Stimulated activated CD4-positive, alpha-beta T cell treated with anti-CD3 and anti-CD28 coated beads, Interleukin-4, amount 100 ng/mL, for 48 hours (primary cell): Measurements from ENCODE around the gene ENAH.
A peak's percentile ranks its signal among the peaks of the same experiment; 100 is the strongest.

ENCODE experiments used
- DNase-seq, 2 donors: peaks; one replicate each; pipeline ENCODE4 v3.0.0-alpha.2; 2020; ENCODE audit warnings: low read depth in 2 of 2

Gene ENAH

GRCh38 chr1:225471453-225472301, 181.2 kb downstream of the ENAH start:
- DNase-seq = no peak

- no peak for DNase-seq
Observed at GRCh38 chr1:225471109-225471452, 181.8 kb downstream of the ENAH start.

- DNase-seq = no peak
Observed at GRCh38 chr1:225470211-225471108, 182.5 kb downstream of the ENAH start.

GRCh38 chr1:225469051-225469450, 183.9 kb downstream of the ENAH start:
- DNase-seq = no peak

DNA sequence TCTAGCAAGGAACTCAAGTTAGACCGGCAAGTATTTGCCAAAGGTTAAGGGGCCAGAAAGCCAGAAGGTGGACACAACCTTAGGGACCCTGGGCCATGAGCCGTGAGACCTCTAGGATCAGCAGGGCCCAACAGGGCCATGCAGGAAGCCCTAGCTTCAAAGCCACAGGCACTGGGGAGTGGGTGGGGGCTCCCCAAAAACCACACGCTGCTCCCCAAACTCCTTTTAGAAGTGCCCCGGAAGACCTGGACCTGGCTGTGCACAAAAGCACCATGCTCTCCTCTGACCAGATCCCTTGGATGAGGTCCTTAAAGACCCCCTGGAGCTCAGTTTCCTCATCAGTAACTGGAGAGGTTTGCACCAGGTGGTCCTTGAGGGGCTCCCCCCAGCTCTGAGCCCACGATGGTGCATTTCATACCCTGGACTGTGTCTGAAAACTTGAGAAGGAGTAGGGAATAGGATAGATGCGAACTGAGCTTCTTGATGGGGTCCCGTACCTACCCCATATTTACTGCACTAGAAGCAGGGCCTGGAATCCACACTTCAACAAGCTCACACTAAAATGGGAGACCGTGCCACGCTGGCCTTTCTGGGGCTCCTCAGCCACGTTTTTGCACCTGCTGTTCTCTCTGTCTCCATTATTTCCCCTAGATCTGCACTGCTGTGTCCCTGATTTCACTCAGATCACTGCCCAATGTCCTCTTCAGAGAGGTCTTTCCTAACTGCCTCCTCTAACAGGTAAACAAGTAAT, 184.5 kb downstream of the ENAH start:
- no peak for DNase-seq

- DNase-seq = peak; percentile 65 to 75
Observed at GRCh38 chr1:225467193-225468020, 185.5 kb downstream of the ENAH start.

DNA sequence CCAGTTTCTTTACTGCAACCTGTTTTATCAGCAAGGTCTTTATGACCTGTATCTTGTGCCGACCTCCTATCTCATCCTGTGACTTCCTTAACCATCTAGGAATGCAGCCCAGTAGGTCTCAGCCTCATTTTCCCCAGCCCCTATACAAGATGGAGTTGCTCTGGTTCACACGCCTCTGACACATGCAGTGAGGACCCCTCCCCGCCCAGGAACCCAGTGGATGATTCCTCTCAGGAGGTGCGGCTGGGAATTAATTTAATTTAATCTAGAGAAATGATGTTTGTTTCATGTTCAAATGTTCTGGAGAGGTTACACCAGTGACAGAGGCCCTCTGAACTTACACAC, 186.1 kb downstream of the ENAH start:
- no peak for DNase-seq

GRCh38 chr1:225465793-225466517, 187.0 kb downstream of the ENAH start:
- no peak for DNase-seq

DNA sequence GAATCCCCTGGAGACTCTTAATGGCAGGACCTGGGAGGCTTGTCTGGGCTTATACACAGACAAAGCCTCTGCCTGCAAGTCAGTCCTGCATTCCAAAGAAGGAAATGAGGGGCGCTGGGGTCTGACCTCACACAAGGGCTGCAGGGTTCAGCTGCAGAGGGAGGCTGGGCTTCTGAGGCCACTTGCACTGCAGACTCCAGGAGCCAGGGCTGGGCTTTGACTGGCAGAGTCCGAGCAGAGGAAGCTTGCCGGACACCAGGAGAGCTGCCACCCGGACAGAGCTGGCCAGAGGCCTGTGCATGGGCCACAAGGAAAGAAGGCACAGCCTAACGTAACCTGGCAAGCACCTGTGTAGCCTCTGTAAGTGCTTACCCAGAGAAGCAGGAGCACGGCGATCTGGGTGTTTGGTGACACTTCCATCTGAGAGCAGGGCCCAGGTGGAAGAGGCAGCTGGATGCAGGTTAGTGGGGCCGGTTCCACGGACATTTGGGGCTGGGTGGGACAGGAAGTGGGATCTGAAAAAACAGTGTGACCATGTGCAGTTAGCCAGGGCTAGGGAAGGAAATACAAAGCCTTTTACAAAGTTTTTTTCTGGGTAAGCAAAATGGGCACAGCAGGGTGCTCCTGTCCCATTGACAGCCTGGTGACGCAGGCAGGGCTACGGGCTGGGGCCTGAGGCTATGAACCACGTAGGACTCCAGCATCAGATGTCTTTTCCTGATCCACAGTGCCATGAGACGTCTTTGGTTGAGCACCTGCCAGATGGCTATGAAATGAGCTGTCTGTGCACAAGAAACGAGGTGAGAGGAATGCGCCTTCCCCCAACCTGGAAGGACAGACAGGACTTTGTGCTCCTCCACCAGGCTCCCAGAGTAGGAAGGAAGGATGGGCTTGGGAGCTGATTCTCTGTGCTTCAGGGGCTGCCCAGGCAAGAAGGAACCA, 187.8 kb downstream of the ENAH start:
- DNase-seq = no peak

DNA sequence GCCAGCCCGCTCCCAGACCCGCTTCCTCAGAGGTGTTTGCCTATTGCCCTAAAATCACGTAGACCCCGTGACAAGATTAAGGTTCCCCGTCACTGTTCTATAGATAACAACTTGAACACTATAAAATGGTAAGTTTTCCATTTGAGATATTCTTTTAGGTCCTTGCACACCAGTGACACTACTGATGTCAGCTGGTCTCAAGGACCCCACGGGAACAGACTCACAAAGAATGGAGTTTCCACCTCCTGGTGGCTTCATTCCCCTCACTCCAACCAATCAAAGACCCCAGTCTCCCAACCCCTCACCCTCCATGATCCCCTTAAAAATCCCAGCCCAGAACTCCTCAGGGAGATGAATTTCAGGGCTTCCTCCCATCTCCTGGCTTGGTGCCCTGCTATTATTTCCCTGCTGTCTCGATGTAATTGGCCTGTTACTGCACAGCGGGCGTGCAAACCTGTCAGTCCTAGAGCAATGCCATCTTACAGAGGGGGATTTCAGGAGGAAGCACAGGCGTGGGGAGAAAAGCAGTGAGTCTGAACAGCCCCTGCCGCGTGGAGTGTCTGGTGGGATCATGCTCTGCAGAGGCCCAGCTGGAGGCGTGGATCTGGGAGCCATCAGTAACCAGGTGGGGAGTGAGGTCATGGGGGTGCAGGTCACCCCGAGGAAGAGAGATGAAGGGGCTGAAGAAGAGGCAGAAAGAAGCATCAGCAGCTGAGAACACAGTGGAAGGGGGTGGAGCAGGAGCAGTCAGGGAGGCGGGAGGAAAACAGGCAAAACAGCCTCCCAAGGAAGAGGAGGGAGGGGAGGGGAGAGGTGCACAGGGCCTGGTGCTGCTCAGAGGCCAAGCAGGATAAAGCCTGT, 190.0 kb downstream of the ENAH start:
- no peak for DNase-seq

DNA sequence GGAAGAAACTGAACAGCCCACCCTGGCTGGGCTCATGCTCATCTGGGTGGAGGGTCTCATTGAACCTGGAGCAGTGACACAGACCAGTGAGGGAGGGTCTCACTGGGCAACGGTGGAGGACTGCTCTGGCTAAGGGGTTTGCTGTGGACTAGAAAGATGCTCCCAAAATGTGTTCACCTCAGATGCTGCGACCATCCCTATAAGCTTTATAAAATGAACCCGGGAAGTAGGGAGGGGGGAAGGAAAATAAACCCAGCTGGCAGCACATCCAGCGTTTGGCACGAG, 190.6 kb downstream of the ENAH start:
- no peak for DNase-seq

DNA sequence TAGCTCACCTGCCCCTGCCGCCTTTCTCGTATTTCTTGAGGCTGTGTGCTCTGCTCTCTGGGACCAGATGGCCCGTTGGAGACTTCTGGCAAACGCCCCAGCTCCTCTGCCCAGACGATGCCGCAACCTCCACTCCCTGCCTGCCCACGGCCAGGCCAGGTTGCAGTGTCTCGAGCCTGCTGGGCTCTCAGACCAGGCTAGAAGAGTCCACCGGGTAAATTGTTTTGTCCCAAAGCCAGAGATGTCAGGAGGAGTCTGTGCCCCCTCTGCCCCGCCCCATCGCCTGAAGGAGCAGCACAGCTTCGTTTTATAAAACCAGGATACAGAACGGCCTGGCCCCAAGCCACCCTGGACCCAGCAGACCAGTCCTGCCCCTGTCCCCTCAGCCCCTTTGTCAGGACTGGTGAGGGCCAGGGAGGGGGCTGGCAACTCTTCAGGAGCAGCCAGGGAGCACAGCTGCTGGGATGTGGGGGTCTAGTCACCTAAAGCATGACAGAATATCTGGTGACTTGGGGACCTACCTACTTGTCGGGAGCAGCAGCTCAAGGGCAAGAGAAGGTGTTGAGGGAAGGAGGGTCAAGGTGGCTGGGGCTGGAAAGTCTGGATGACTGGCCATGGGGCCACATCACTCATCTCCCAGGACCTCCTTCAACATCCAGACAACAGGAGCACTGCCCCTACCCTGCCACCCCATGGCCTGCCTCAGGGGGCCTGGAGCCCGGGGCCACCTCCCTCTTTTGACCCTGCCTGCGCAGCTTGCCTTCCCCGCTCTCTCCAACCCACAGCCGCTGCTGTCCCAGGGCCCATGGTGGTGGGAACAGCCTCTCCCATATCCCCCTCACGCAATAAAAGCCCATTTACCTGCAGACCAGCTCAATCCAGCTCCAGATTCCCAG, 191.1 kb downstream of the ENAH start:
- DNase-seq = no peak

DNA sequence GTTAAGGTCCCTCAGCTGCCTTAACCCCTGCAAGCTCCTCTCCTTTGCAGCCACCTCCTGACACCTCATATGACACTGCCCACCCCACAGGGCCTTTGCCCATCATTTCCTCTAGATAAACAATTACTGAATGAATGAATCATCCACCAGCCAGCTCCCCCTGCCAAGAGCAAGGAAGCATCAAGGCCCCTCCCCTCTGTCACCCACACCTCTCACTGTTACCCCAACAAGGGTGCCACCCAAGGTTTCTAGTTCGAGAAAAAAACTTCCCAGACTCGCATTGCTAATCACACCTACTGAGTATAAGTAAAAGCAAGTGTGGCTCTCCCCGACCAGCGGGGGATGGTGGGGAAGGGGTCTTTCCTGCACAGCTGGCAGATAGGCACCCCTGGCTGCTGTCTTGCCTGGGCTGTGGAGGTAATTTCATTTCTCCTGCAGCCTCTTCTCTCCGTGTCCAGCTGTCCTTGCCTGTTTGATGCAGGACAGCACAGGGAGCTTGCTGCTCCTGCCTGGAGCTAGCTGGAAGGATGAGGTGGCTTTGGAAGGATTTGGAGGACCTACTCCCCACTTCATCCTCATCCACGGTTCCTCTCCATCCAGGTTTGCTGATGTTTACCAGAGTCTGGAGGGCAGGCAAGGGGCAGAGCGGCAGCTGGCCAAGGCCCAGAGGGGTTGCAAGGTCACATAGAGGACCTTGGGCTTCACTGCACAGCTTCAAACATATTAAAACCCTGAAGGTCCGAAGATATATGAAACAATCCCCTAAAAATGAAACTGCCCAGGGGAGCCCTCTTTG, 192.0 kb downstream of the ENAH start:
- DNase-seq = no peak

DNA sequence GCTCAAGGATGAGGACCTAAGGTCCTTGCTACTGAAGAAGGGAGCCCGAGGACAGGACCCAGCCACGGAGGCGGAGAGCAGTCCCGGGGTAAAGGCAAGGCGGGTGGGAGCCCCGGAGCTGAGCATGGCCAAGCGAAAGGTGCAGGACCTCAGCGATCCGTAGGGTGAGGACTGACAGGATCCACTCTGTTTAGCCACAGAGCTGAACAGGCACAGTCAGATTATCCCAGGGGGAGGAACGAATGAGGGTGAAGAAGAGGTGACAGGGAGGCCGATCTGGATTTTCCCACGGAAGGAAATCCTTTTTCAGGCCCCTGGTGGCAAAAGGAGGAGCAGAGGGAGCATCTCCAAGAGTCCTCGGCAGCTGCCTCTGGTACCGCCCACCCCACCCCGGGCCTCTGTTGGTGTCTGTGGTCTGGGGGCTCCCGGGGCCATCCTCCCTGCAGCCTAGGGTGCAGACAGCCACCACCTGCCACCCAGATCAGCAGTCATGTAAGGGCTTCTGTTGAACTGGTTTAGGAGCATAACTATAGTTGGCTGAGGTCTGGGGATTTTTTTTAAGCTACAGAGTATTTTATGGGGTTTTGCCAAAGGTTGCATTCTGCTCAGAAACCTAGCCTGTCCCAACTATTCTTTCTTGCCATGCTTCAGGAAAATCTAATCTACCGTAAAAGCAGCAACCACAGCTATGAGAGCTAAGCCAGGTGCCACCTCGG, 192.7 kb downstream of the ENAH start:
- DNase-seq = no peak

DNA sequence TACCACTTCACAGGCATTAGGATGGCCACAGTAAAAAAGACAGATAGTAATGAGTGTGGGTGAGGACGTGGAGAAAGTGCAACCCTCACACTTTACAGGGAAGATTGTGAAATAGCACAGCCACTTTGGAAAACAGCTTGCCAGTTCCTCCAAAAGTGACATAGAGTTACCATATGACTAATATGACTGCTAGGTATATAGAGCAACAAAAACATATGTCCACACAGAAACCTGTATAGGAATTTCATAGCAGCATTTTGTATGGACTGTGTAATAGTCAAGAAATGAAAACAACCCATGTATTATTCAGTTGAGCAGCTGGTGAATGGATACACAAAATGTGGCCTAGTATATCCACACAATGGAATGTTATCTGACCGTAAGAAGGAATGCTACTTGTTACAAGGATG, 194.7 kb downstream of the ENAH start:
- DNase-seq = no peak

DNA sequence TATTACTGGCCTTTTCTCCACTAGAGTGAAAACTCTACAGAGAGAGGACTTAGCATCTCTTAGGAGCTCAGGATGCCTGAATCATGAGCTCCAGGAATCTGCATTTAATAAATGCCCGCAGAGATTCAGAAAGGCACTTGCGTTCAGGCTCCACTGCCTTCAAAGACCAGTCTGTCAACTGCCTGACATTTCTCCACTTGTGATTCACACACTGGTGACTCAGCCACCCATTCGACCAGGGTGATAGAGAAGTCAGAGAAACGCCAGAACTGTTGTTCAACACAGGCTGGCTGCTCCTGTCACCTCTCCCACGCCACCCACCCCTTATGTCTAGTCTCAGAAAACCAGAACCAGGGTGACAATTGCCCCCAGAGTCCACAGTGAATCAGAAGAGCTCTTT, 198.2 kb downstream of the ENAH start:
- peak; percentile 67 to 80 for DNase-seq
